ENCODE measurements around the gene UCMA.

DNA sequence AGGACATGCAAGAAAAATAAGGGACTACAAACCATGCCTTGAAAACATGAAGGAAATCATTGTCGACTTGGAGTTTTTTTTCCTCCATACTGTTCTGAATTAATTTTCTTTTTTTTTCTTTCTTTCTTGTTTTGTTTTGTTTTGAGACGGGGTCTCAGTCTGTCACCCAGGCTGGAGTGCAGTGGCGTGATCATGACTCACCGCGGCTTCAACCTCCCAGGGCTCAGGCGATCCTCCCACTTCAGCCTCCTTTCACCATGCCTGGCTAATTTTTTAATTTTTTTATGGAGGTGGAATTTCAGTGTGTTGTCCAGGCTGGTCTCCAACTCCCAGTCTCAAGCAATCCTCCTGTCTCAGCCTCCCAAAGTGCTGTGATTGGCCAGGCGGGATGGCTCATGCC is 11.6 kb downstream of the UCMA start:
- TF ChIP-seq, protein P1, sequence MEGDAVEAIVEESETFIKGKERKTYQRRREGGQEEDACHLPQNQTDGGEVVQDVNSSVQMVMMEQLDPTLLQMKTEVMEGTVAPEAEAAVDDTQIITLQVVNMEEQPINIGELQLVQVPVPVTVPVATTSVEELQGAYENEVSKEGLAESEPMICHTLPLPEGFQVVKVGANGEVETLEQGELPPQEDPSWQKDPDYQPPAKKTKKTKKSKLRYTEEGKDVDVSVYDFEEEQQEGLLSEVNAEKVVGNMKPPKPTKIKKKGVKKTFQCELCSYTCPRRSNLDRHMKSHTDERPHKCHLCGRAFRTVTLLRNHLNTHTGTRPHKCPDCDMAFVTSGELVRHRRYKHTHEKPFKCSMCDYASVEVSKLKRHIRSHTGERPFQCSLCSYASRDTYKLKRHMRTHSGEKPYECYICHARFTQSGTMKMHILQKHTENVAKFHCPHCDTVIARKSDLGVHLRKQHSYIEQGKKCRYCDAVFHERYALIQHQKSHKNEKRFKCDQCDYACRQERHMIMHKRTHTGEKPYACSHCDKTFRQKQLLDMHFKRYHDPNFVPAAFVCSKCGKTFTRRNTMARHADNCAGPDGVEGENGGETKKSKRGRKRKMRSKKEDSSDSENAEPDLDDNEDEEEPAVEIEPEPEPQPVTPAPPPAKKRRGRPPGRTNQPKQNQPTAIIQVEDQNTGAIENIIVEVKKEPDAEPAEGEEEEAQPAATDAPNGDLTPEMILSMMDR (IDR thresholded peaks at IDR 0.05) = no peak
- no peak for TF ChIP-seq POLR2AphosphoS5 (IDR thresholded peaks at IDR 0.05)

Measured in breast epithelium (tissue), 3 donors.